ENCODE data around the gene CMYA5. TPM values are rescaled to one million over a fixed set of nuclear protein-coding genes. Genes with fewer than 3 reads are reported as not detected.

Gene CMYA5
- total RNA-seq, 4 donors from 2014 or later: 4.7 to 8.1 (median 6.1) TPM

GRCh38 chr5:79694652-79695051, 5.0 kb downstream of the CMYA5 start:
- Histone ChIP-seq H3K4me1 (peaks cover 0 to 11% (median 4%) of the 10 kb centered on the region in 4 donors), H3K36me3 (no peaks in the 10 kb centered on the region), H3K9me3 (no peaks in the 10 kb centered on the region), H3K27me3 (no peaks in the 10 kb centered on the region), H3K4me3 (no peak overlapping the region), H3K27ac (no peak overlapping the region)
- DNase-seq (ENCODE audit: low spot score in 2 of 2): no peak
- TF ChIP-seq CTCF (IDR thresholded peaks at IDR 0.05) (no peak), POLR2A (IDR thresholded peaks at IDR 0.05) (no peak), EP300 (IDR thresholded peaks at IDR 0.05) (no peak)
- WGBS, 2 donors: 44 to 55% methylated on average over 1 of the region's 1 CpG

- no peak overlapping the region for H3K27ac ChIP-seq
These were observed 5.9 kb downstream of the CMYA5 start for GRCh38 chr5:79695526-79695925.

GRCh38 chr5:79697222-79698170, 7.9 kb downstream of the CMYA5 start:
- no peaks in the 10 kb centered on the region for H3K27me3 ChIP-seq
- 77 to 85% methylated on average over 4 of the region's 4 CpGs for WGBS, 2 donors
- H3K27ac ChIP-seq: no peak overlapping the region
- no peak overlapping the region for H3K4me3 ChIP-seq
- no peaks in the 10 kb centered on the region for H3K9me3 ChIP-seq
- TF ChIP-seq POLR2A (IDR thresholded peaks at IDR 0.05) (no peak), EP300 (IDR thresholded peaks at IDR 0.05) (no peak), CTCF (IDR thresholded peaks at IDR 0.05) (no peak)
- H3K4me1 ChIP-seq: no peaks in the 10 kb centered on the region
- DNase-seq (ENCODE audit: low spot score in 2 of 2): no peak
- no peaks in the 10 kb centered on the region for H3K36me3 ChIP-seq

More at GRCh38 chr5:79695526-79695925, 5.9 kb downstream of the CMYA5 start:
- no peaks in the 10 kb centered on the region for H3K27me3 ChIP-seq
- H3K4me1 ChIP-seq: peaks cover 0 to 4% (median under 1%) of the 10 kb centered on the region in 4 donors
- no peak for TF ChIP-seq CTCF (IDR thresholded peaks at IDR 0.05)
- TF ChIP-seq POLR2A (IDR thresholded peaks at IDR 0.05): no peak
- no peak for TF ChIP-seq EP300 (IDR thresholded peaks at IDR 0.05)
- H3K36me3 ChIP-seq: no peaks in the 10 kb centered on the region
- DNase-seq (ENCODE audit: low spot score in 2 of 2): no peak
- no peak overlapping the region for H3K4me3 ChIP-seq
- 88 to 92% methylated on average over 1 of the region's 1 CpG for WGBS, 2 donors
- H3K9me3 ChIP-seq: no peaks in the 10 kb centered on the region

- H3K4me1 ChIP-seq: peaks cover 0 to 5% (median 0%) of the 10 kb centered on the region in 4 donors
- DNase-seq (ENCODE audit: low spot score in 2 of 2): no peak
- H3K9me3 ChIP-seq: no peaks in the 10 kb centered on the region
- H3K27ac ChIP-seq: no peak overlapping the region
- 84 to 92% methylated on average over 4 of the region's 4 CpGs for WGBS, 2 donors
- TF ChIP-seq CTCF (IDR thresholded peaks at IDR 0.05) (no peak), POLR2A (IDR thresholded peaks at IDR 0.05) (no peak), EP300 (IDR thresholded peaks at IDR 0.05) (no peak)
- H3K4me3 ChIP-seq: no peak overlapping the region
- H3K27me3 ChIP-seq: no peaks in the 10 kb centered on the region
- H3K36me3 ChIP-seq: no peaks in the 10 kb centered on the region
These were observed 10.2 kb downstream of the CMYA5 start for GRCh38 chr5:79699763-79700400.

Measured in tibial nerve (tissue), 4 donors.